Smooth muscle cell of the coronary artery (primary cell): ENCODE results near the gene CAPN9. TPM values are rescaled to one million over a fixed set of nuclear protein-coding genes. Genes with fewer than 3 reads are reported as not detected.

Source experiments
- total RNA-seq: library from RNA; depleted of rRNA; stranded (reverse); fragments of >200 nt; gene quantifications from 2 replicates; pipeline ENCODE4 v1.2.3, GENCODE V29; 2014; ENCODE audit warnings: low replicate concordance

Gene CAPN9
- total RNA-seq: under 0.01 TPM in 1 of 2 replicates, not detected in the other

GRCh38 chr1:230747127-230747730, at the start of gene CAPN9:
TSS of gene CAPN9 (plus strand) at chr1:230747388. CDS start at chr1:230747497, 109 bp downstream.

GRCh38 chr1:230713915-230714764, 33.0 kb upstream of the CAPN9 start, which contains the start of gene AGT:
TSS of gene AGT (minus strand) at chr1:230714122. CDS start at chr1:230710823, 3,299 bp downstream.

Other genes starting within 250 kb of the CAPN9 start
- gene COG2, start 104.9 kb upstream of the CAPN9 start, total RNA-seq: 12.4 and 15.5 TPM in 2 replicates
- gene AGT, start 33.3 kb upstream of the CAPN9 start, total RNA-seq: 0.45 and 6.8 TPM in 2 replicates
- gene C1orf198, start 121.1 kb downstream of the CAPN9 start, total RNA-seq: 71.8 and 92.8 TPM in 2 replicates
- gene TTC13, start 231.5 kb downstream of the CAPN9 start, total RNA-seq: 7.4 and 9.7 TPM in 2 replicates
- gene ARV1, start 231.7 kb downstream of the CAPN9 start, total RNA-seq: 9.8 and 10.4 TPM in 2 replicates